Mononuclear cell (primary cell): ENCODE measurements around the gene SIRPB2. TPM values are rescaled to one million over a fixed set of nuclear protein-coding genes. Genes with fewer than 3 reads are reported as not detected.
A peak's percentile ranks its signal among the peaks of the same experiment; 100 is the strongest.
"Not testable (repeated sequence)": the region's sequence is repeated elsewhere in the genome, so short reads cannot be mapped to it uniquely, and the experiment has no call there.

ENCODE experiments used
- H3K27me3 ChIP-seq: 2 replicates; pipeline ENCODE4 v1.6.0; 2011; ENCODE audit warnings: low read length, control low read depth; ENCODE audit not compliant: insufficient read depth
- H3K4me1 ChIP-seq: 2 replicates; pipeline ENCODE4 v1.5.1; 2011; ENCODE audit warnings: mild to moderate bottlenecking, low read length, control low read depth; ENCODE audit not compliant: insufficient read depth
- H3K4me3 ChIP-seq: 2 replicates; pipeline ENCODE4 v1.5.1; 2011; ENCODE audit warnings: mild to moderate bottlenecking, low read length, moderate library complexity
- H3K9me3 ChIP-seq: 2 replicates; pipeline ENCODE4 v1.5.1; 2011; ENCODE audit warnings: low read depth, mild to moderate bottlenecking, control low read depth, low read length
- total RNA-seq: library from RNA; depleted of rRNA; stranded (reverse); fragments of >200 nt; gene quantifications from one replicate; pipeline ENCODE4 v1.2.3, GENCODE V29; 2012

The SIRPB2 gene
- total RNA-seq, 1 donor, result 8.8 TPM

- no peak overlapping the region for H3K4me3 ChIP-seq
- H3K27me3 ChIP-seq, result no peaks in the 10 kb centered on the region
- H3K4me1 ChIP-seq, result peaks cover 6% of the 10 kb centered on the region
- no peaks in the 10 kb centered on the region for H3K9me3 ChIP-seq
These were observed 18.0 kb upstream of the SIRPB2 start for GRCh38 chr20:1509237-1509636.

GRCh38 chr20:1508574-1508973 lies 17.4 kb upstream of the SIRPB2 start:
- Histone ChIP-seq H3K4me1 (peaks cover 6% of the 10 kb centered on the region), H3K27me3 (no peaks in the 10 kb centered on the region), H3K4me3 (no peak overlapping the region)

GRCh38 chr20:1507276-1507675 lies 16.1 kb upstream of the SIRPB2 start:
- H3K9me3 ChIP-seq, result no peaks in the 10 kb centered on the region
- H3K4me3 ChIP-seq, result no peak overlapping the region
- H3K4me1 ChIP-seq, result peaks cover 9% of the 10 kb centered on the region
- H3K27me3 ChIP-seq, result no peaks in the 10 kb centered on the region

More at GRCh38 chr20:1508574-1508973, 17.4 kb upstream of the SIRPB2 start:
- H3K9me3 ChIP-seq, result no peaks in the 10 kb centered on the region

- H3K27me3 ChIP-seq, result no peaks in the 10 kb centered on the region
- H3K9me3 ChIP-seq, result no peaks in the 10 kb centered on the region
- H3K4me1 ChIP-seq, result peaks cover 9% of the 10 kb centered on the region
- no peak overlapping the region for H3K4me3 ChIP-seq
These were observed 14.7 kb upstream of the SIRPB2 start for GRCh38 chr20:1505871-1506270.

- Histone ChIP-seq H3K4me3 (no peak overlapping the region), H3K4me1 (peaks cover 9% of the 10 kb centered on the region), H3K27me3 (no peaks in the 10 kb centered on the region), H3K9me3 (no peaks in the 10 kb centered on the region)
These were observed 14.1 kb upstream of the SIRPB2 start for GRCh38 chr20:1505361-1505760.

GRCh38 chr20:1503564-1504227 lies 12.5 kb upstream of the SIRPB2 start:
- H3K4me1 ChIP-seq, result peaks cover 3% of the 10 kb centered on the region
- no peak overlapping the region for H3K4me3 ChIP-seq
- no peaks in the 10 kb centered on the region for H3K27me3 ChIP-seq
- no peaks in the 10 kb centered on the region for H3K9me3 ChIP-seq

- Histone ChIP-seq H3K27me3 (peaks cover 3% of the 10 kb centered on the region), H3K4me1 (peaks cover 3% of the 10 kb centered on the region), H3K9me3 (no peaks in the 10 kb centered on the region), H3K4me3 (no peak overlapping the region)
These were observed 9.3 kb upstream of the SIRPB2 start for GRCh38 chr20:1500496-1500895.

GRCh38 chr20:1499528-1500420 lies 8.6 kb upstream of the SIRPB2 start:
- no peak overlapping the region for H3K4me3 ChIP-seq
- H3K9me3 ChIP-seq, result no peaks in the 10 kb centered on the region
- peaks cover 9% of the 10 kb centered on the region for H3K4me1 ChIP-seq
- peaks cover 3% of the 10 kb centered on the region for H3K27me3 ChIP-seq

GRCh38 chr20:1497371-1497770 lies 6.2 kb upstream of the SIRPB2 start:
- peaks cover 29% of the 10 kb centered on the region for H3K4me1 ChIP-seq
- H3K27me3 ChIP-seq, H3K9me3 ChIP-seq, H3K4me3 ChIP-seq: not testable (repeated sequence)

- Histone ChIP-seq H3K4me3 (no peak overlapping the region), H3K9me3 (no peaks in the 10 kb centered on the region), H3K4me1 (peaks cover 34% of the 10 kb centered on the region), H3K27me3 (peaks cover 3% of the 10 kb centered on the region)
These were observed 5.7 kb upstream of the SIRPB2 start for GRCh38 chr20:1496930-1497329.

- Histone ChIP-seq H3K27me3 (peaks cover 3% of the 10 kb centered on the region), H3K9me3 (no peaks in the 10 kb centered on the region), H3K4me3 (no peak overlapping the region), H3K4me1 (peaks cover 45% of the 10 kb centered on the region)
These were observed 3.2 kb upstream of the SIRPB2 start for GRCh38 chr20:1494436-1494835.

GRCh38 chr20:1493536-1493935 lies 2.3 kb upstream of the SIRPB2 start:
- H3K27me3 ChIP-seq, result peaks cover 3% of the 10 kb centered on the region
- H3K4me3 ChIP-seq, result no peak overlapping the region
- H3K9me3 ChIP-seq, result no peaks in the 10 kb centered on the region
- H3K4me1 ChIP-seq, result peaks cover 50% of the 10 kb centered on the region

GRCh38 chr20:1491860-1492642 lies 831 bp upstream of the SIRPB2 start:
- H3K4me3 ChIP-seq, result no peak overlapping the region
- peaks cover 59% of the 10 kb centered on the region for H3K4me1 ChIP-seq

GRCh38 chr20:1490643-1491195 lies 501 bp downstream of the SIRPB2 start:
- H3K27me3 ChIP-seq, result no peaks in the 10 kb centered on the region
- peak overlapping the region; percentile 58 for H3K4me3 ChIP-seq
- H3K9me3 ChIP-seq, result no peaks in the 10 kb centered on the region
- peaks cover 67% of the 10 kb centered on the region for H3K4me1 ChIP-seq

More at GRCh38 chr20:1491860-1492642, 831 bp upstream of the SIRPB2 start:
- no peaks in the 10 kb centered on the region for H3K9me3 ChIP-seq
- peaks cover 3% of the 10 kb centered on the region for H3K27me3 ChIP-seq
